Measurements from ENCODE around the gene GSK3A.
"Not testable (repeated sequence)": the region's sequence is repeated elsewhere in the genome, so short reads cannot be mapped to it uniquely, and the experiment has no call there.

The GSK3A gene

DNA sequence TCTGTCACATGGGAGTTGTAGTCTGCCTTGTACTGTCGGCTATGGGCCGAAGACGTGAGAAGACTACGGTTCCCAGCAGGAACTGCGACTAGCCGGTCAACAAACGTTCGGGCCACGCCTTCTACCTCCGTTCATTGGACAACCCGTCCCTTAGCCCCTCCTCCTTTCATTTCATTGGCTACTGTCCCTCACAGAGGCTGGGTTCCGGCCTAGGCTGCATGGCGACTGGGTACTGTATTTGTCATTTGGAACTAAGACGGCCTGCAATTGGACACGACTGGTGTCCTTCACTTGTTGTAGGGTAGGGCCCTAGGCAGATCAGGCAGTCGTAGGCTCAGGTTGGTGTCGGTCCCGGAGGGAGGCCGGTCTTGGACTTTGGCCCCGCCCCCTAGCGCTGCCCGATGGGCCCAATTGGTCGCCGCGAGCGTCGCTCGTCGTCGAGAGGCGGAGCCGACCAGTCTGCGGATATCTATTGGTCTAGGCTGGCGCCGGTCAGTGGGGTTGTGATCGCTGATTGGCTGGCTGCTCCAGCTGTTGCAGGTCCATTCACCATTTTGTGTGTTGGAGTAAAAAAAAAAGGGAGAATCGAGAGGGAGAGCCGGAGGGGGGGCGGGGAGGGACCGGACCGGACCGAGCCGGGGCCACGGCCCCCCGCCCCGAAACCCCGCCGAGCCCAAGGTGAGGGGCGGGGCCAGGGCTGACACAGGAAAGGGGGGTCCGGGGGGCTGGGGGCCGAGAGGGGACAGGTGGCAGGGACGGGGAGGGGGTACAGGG lies 26.5 kb upstream of the GSK3A start, which contains the start of gene CIC:
Gene CIC (plus strand): TSS at position 549 of the 774 bp plus-strand sequence. CDS start 2,532 bp downstream, outside the sequence.
- in situ Hi-C loops (cut with MboI; ENCODE audit: low sequenced_read_pairs): no loop called here

DNA sequence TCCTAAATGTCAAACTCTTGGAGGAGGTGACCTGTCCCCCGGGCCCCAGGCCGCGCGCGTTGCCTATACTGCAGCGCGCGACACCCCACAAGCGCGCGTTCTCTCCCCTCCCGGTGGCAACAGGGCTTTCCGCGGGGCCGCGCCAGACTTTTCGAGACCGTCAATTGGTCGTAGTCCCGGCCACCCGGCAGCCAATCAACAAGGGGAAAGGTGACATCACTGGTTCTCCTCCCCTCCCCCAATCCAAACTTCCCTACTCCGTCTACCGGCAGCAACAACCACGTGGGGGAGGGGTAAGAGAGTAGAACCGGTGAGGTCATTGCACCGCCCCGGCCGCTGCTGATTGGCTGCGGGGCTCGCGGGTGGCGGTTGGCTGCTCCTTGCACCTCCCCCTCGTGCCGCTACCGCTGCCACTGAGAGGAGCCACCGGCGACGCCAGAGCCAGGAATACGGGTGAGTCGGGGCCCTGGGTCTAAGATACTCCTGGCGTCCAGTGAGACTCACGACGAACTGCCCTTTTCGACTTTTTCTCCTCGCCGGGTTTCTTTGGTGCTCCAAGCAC lies 25.8 kb upstream of the GSK3A start:
- in situ Hi-C loops (cut with MboI; ENCODE audit: low sequenced_read_pairs): no loop called here

DNA sequence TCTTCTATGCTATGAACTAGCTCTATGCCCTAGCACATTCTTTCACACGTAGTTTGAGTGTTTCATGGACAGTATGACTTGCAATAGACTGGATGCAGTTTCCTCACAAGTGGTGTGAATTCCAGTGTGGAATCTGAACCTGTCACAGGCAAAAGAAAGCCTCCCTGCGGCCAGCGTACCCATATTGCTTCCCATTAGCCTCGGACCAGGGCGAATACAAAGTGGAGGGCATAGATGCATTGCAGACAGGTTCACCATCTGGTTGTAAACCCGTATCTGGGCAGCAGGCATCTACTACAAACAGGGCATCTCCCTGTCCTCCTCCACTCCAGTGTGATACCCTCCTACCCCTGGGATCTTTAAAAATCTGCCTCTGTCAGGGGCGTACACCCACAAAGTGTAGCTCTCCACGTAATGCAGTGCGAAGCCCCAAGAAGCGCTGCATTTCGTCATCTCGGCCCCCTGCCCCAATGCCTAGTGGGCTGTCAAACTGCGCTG lies 25.3 kb upstream of the GSK3A start:
- in situ Hi-C loops (cut with MboI; ENCODE audit: low sequenced_read_pairs): no loop called here

DNA sequence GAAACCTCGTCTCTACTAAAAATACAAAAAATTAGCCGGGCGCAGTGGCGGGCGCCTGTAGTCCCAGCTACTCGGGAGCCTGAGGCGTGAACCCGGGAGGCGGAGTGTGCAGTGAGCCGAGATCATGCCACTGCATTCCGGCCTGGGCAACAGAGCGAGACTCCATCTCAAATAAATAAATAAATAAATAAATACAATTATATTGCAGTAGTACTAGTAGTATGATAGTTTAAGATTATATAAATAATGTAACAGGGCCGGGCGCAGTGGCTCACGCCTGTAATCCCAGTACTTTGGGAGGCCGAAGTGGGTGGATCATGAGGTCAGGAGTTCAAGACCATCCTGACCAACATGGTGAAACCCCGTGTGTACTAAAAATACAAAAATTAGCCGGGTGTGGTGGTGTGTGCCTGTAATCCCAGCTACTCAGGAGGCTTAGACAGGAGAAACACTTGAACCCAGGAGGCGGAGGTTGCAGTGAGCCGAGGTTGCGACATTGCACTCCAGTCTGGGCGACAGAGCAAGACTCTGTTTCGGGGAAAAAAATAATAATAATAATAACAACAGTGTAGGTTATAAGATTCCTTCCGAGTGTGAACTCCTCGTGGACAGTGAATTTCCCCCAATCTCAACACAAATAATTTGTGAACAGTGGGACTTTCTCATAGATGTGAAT lies 24.7 kb upstream of the GSK3A start:
- in situ Hi-C loops (cut with MboI; ENCODE audit: low sequenced_read_pairs): not testable (repeated sequence)

DNA sequence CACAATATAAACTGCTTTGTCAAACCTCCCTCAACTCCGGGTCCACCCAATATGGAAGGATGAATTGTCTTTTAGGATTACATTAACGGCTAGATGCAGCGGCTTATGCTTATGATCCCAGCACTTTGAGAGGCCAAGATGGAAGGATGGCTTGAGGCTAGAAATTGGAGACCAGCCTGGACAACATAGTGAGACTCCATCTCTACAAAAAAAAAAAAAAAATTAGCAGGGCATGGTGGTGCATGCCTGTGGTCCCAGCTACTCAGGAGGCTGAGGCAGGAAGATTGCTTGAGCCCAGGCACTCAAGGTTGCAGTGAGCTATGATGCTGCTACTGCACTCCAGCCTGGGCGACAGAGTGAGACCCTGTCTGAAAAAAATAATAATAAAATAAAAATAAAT lies 23.7 kb upstream of the GSK3A start:
- in situ Hi-C loops (cut with MboI; ENCODE audit: low sequenced_read_pairs): not testable (repeated sequence)

DNA sequence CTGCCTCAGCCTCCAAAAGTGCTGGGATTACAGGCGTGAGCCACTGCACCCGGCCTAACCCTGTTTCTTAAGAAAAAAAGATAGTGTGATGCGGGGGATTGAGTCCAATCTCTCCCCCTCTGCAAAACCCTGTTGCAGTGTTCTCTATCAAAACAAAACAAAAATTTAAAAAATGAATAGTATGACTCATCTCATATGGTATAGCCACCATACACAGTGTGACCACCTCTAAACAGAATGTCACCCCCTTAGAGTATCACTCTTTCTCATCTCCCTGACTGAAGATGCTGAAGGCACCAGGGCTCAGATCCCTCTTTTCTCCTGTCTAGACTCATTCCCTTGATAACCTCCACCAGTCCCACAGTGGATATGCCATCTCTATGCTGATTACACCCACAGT lies 19.4 kb upstream of the GSK3A start:
- in situ Hi-C loops (cut with MboI; ENCODE audit: low sequenced_read_pairs): no loop called here

DNA sequence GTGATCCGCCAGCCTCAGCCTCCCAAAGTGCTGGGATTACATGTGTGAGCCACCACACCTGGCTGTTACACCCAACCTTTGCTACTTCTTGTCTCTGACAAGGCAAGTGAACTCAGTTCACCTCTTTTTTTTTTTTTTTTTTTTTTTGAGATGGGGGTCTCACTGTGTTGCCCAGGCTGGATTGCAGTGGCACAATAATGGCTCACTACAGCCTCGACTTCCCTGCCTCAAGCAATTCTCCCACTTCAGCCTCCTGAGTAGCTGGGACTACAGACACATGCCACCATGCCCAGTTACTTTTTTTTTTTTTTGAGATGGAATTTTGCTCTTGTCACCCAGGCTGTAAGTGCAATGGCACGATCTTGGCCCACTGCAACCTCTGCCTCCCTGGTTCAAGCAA lies 15.4 kb upstream of the GSK3A start:
- in situ Hi-C loops (cut with MboI; ENCODE audit: low sequenced_read_pairs): not testable (repeated sequence)

DNA sequence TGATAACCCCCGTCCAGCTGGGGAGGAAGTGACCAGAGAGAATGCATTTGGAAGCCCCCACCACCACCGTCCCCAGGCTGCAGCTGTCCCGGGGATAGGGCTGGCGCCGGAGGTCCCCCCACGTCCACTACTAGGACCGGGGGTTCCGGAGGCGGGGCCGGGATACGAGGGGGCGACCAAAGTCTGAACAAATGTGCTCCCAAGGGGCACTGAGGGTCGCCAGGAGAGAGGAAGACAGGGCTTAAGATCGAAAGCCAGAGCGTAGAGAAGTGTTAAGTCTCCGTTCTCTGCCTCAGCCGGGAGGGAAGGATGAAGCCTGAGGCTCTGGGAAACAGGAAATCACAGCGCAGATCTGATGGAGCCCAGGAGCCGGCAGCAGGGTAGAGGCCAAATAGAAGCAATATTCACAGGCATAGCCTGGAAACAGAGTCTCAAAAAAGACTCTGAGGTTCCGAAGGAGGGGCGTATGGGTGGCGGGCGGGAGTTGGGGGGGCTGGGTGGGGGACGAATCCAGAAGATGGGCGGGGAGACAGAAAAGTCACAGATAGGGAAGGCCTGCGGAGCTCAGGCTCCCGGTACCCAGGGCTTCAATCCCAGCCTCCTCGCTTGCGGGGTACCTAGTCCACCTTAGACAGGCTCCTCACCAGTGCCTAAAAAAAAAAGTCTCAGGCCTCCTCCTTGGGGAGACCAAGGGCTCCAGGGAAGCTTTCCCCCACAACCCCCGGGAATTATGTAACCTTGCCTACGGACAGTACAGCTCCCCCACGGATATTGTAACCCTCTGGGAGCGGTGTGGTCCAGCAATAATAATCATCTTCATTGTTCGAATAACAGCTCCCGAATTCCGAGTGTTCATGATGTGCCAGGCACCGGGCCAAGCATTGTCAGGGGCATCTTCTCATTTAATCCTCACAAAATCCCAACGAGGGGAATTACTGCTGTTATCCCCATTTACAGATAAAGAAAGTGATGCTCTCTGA lies 13.7 kb upstream of the GSK3A start:
- in situ Hi-C loops (cut with MboI; ENCODE audit: low sequenced_read_pairs): no loop called here

DNA sequence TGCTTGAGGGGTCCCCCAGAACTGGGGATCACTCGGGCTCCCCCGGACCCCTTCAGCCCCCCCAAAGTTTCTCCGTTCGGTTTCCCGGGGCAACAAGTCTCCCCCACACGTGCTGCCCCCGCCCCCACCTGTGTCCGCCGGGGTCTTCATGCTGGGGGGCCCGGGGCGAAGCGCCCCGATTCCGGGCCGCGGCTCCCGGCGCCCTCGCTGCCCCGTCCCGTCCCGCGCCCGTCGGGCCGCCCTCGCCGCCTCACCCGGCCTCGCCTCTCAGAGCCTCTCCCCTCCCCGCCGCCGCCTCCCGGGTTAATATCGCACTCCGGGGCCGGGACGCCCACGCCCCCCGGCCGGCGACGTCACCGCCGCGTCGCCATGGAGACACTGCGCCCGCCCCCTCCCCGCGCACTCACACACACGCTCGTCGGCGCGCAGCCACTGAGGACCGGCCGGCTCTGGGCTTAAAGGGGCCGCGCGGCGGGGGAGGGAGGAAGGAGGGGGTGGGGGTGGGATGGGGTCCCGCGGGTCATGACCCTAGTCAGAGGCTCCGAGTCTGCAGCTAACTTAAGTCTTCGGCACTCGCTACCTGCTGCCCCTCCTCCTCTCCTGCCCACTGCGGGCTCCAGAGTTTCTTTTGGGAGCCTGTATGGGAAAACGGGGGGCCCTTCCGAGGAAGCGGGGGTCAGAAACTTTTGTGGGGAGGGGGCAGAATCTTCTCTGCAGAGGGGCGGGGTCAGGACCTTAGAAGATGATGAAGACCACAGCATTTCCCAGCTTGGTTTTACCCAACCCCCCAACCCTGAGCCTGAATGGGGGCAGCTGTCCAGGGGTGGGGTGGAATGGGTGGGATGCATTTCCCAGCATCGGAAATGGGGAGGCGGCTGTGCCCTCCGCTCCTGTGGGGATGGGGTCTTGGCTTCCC lies 12.7 kb upstream of the GSK3A start, which contains the start of gene ERF:
Gene ERF (minus strand): TSS at position 279 of the 916 bp plus-strand sequence. CDS start 129 bp downstream, at position 150.
- in situ Hi-C loops (cut with MboI; ENCODE audit: low sequenced_read_pairs): no loop called here

DNA sequence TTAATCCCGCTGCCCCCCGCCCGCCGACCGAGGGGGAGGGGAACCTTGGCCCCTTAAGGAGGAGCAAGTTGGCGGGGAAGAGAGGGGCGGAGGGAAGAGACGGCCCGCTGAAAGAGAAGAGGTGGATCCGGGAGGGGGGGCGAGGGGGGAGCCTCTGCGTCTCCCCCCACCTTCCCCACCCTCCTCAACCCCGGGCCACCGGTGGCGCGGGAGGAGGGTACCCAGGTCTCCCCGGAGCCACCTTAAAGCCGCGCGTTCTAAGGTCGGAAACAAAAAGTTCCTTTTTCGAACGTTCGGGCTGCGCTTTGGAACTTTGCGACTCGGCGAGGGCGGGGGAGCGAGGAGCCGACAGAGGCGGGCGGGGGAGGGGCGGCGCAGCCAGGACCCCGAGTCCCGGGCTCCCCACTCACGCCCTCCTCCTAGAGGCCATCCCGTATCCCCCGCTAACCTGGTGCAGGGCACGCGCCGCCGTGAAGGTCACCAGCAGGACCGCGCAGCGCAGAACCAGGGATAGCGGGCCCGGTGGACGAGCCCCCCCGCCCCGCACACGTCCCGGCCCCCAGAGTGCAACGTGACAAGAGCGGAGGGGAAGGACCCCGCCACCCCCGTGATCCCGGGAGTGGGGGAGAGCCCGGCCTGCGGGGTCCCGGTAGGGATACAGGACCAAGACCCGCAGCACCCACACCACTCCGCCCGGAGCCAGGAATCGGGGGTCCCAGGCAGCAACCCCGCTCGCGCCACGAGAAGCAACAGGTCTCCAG lies 11.9 kb upstream of the GSK3A start:
- in situ Hi-C loops (cut with MboI; ENCODE audit: low sequenced_read_pairs): no loop called here

DNA sequence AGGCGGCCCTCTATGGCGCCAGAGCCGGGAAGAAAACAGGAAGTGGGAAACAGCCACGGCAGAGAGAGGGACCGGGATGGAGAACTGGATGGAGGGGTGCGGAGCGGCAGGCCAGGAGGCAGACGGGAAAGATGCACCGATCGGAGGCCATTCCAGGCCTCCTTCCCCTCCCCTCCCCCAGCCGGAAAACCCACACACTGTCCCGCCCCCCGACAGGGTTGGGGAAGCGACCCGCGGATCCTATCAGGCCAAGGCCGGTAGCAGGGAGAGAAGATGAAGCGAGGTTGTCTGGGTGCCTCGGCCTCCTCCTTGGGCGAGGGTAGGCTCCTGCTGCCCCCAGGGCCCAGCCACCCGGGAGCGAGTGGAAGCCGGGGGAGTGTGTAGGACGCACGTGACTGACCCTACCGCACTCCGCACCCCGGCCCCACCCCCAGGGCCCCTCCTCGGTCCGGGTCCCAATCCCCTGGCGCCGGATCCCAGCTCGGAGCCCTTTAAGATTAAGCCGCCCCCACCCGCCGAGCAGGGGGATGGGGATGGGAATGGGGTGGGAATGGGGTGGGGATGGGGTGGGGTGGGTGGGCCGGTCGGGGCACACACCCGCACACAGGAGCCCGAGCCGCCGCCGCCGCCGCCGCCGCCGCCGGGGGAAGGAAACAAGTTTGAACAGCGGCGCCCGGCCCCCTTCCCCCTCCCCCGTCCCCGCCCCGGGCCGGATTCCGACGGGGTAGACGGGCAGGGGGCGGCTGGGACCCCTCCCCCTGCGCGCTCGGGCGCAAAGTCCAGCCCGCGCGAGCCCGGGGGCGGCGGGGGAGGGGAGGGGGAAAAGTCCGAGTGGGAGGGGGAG lies 11.1 kb upstream of the GSK3A start:
- in situ Hi-C loops (cut with MboI; ENCODE audit: low sequenced_read_pairs): no loop called here

DNA sequence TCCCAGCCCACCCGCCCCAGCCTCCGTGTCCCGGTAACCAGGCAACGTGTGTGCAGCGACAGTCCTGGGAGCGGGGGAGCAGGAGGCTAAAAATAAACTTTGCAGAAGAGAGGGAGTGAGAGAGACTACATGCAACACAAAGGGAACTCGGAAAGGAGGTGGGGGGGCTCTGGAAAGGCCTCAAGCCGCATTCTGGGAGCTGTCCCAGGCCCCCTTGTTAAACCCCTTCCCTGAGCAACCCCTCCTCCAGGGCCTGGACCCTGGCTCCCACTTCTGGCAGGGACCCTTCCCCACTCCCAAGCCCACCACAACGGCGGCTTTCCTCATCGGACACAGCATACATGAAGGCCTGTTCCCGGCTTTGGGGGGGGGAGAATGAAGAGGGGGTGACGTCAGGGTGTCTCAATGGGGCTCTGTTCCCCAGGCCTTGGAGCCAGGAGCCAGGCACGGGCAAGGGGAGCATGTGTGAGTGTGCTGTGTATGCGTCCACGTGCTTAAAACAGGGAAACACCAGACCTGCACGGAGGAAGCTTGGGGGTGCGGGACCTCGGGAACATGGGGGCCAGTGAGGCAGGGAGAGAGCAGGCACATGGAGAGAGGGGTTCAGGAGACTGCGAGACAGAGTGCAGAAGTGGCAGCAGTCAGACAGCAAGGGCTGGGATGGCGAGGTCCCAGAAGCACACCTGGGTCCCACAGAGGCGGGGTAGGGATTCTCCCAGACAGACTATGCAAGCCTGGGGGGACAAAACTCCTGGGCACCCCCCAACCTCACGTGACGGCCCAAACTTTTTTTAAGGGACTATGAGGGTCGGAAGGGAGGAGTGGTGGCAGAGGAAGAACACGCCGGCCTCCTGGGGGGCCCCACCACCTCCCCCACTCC lies 10.2 kb upstream of the GSK3A start:
- in situ Hi-C loops (cut with MboI; ENCODE audit: low sequenced_read_pairs): no loop called here

DNA sequence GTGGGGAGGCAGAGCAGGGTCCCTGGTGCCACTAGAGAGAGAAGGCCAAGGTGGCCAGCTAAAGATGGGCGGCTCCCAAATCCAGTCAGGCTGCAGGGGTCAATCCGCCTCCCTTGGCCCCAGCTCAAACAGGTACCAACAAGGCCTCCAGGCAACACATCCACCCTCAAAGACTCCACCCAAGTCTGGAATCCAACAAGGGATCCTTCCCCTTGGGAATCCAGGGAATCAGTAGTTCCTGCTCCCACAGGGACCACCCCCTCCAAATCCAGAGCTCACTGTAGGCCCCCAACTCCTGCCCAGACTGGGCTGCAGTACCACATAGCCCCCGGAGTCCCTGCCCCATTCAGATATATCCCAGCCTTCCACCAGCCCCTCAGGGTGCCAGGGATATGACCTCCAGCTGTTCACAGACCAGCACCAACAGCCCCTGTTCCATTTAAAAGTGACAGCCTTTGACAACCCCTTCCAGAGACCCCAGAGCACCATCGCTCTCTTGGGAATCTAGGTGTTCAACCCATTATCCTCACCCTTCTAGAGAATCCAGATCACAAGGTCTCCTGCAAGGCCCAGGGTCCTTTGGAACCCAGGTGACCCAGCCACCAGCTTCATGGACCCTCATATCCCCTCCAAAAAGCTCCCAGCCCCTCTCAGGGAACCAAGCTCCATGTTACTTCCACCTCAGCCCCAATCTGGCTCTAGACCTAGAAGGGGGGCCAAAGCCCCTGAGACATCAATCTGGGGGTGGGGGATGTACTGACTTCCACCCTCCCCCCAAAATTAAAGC lies 9.4 kb upstream of the GSK3A start:
- in situ Hi-C loops (cut with MboI; ENCODE audit: low sequenced_read_pairs): no loop called here

DNA sequence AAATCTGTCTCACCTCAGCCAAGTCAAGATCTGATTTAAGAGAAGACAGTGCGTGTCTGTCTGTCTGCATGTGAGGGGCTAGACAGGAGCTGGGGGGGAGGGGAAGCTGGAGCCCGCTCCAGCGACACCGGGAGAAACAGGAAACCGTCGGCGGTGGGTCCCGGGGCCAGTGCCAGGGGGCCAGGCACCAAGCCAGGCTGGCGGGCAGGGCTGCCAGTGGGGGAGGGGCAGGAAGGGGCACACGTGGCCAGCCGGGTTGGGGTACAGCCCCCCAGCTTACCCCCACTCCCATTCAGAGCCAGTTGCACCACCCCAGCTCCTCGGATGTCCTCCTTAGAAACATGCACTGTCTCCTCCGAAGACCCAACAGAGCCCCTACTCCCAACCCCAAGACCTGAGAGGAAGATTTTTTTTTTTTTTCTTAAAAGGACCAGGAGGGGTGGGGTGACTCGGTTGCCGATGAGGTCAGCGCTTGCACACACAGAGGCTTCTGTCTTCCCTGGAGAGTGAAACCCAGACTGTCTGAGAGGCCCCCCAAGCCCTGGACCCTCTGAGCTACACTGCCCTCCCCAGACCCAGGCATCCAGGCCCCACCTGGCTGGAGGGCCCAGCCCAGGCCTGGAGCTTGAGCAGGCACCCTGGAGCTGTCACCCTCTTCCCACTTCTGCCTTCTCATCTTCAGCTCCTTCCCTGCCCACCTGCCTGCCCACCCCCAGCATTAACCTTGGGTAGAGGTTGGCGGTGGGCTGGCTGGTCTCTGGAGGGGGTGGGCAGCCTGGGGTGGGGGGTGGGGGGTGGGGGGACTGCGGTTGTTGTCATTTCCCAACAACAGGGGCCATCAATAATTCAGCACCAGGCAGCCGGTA lies 8.5 kb upstream of the GSK3A start:
- in situ Hi-C loops (cut with MboI; ENCODE audit: low sequenced_read_pairs): no loop called here

DNA sequence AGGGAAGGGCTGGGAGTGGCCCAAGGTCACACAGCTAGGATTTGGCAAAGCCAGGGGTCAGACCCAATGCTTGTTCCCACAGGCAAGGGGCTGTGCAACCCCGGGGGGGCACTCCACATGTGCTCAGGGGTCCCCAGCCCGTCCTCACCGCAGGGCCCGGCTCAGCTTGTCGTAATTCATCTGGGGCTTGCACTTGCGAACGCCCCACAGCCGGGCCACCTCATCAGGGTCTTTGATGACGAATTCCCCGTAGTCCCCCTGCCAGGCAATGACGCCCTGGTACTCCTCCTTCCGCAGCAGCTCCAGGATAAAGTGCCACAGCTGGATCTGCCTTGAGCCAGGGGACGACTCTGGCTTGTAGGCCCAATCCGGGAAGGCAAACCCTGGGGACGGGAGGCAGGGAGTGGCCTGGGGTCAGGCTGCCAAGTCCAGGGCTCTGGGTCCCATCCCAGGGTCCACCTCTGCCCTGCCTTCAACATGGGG lies 7.8 kb upstream of the GSK3A start:
- in situ Hi-C loops (cut with MboI; ENCODE audit: low sequenced_read_pairs): no loop called here
